ENCODE data around the gene KCTD21. TPM values are rescaled to one million over a fixed set of nuclear protein-coding genes. Genes with fewer than 3 reads are reported as not detected.

KCTD21 gene
- total RNA-seq, 1 donor from 2014 or later: 10.4 TPM

DNA sequence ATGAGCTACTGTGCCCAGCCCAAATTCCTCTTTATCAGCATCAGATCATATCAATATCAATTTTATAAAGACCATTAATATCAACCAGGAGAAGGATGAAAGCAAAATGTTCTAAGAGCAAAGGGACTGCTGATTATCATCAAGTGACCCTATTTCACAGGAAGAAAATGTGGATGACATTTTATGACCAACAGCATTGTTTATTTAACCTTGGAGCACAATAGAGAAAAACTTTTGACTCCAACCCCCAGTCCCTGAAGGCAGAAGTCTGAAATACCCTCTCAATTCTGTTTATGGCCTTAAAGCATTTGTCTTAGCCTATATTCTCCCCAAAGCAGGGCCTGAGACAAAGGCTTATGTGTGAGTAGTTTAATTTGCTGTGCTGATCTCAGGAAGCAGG, 37.7 kb downstream of the KCTD21 start:
- DNase-seq (no peak), ATAC-seq (no peak)
- intact Hi-C loops (cut with DNase I): no loop called here
- Histone ChIP-seq H3K4me1 (no peaks in the 10 kb centered on the region), H3K9me3 (no peaks in the 10 kb centered on the region), H3K4me3 (no peak overlapping the region), H3K27me3 (ENCODE audit: low read depth) (no peaks in the 10 kb centered on the region), H3K27ac (no peak overlapping the region), H3K36me3 (no peaks in the 10 kb centered on the region)
- TF ChIP-seq, protein P1, sequence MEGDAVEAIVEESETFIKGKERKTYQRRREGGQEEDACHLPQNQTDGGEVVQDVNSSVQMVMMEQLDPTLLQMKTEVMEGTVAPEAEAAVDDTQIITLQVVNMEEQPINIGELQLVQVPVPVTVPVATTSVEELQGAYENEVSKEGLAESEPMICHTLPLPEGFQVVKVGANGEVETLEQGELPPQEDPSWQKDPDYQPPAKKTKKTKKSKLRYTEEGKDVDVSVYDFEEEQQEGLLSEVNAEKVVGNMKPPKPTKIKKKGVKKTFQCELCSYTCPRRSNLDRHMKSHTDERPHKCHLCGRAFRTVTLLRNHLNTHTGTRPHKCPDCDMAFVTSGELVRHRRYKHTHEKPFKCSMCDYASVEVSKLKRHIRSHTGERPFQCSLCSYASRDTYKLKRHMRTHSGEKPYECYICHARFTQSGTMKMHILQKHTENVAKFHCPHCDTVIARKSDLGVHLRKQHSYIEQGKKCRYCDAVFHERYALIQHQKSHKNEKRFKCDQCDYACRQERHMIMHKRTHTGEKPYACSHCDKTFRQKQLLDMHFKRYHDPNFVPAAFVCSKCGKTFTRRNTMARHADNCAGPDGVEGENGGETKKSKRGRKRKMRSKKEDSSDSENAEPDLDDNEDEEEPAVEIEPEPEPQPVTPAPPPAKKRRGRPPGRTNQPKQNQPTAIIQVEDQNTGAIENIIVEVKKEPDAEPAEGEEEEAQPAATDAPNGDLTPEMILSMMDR (IDR thresholded peaks at IDR 0.05): no peak

DNA sequence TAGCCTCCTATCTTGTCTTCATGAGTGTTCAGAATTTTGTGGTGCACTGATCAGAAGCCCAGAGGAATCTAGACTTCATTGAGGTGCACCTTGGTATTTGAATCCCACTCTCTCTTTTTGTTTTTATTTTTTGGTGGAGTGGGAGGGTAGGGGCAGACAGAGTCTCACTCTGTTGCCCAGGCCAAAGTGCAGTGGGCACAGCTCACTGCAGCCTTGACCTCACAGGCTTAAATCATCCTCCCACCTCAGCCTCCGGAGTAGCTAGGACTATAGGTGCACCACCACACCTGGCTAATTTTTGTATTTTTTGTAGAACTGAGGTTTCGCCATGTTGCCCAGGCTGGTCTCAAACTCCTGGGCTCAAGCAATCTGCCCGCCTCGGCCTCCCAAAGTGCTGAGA, 38.1 kb downstream of the KCTD21 start:
- ATAC-seq: no peak
- Histone ChIP-seq H3K4me3 (no peak overlapping the region), H3K4me1 (no peaks in the 10 kb centered on the region), H3K9me3 (no peaks in the 10 kb centered on the region), H3K36me3 (no peaks in the 10 kb centered on the region), H3K27ac (no peak overlapping the region), H3K27me3 (ENCODE audit: low read depth) (no peaks in the 10 kb centered on the region)
- DNase-seq: no peak
- TF ChIP-seq, protein P1 (IDR thresholded peaks at IDR 0.05): no peak
- intact Hi-C loops (cut with DNase I): no loop called here

DNA sequence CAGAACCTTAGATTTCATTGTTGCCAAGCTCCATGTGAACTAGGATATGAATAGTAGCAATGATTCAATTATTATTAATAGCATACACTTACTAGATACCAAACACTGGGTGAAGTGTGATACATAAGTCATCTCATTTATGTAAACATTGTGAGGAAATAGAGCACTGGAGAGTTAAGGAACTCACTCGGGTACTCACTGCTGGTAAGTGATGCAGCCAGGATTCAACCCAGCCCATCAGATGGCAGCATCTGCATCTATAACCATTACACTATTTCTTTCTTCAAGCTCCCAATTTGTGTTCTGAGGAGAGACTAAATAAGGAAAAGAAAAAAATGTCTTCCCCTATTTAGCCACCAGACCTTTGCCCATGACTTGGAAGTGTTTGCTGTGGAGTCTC, 38.8 kb downstream of the KCTD21 start:
- intact Hi-C loops (cut with DNase I): no loop called here
- Histone ChIP-seq H3K4me1 (no peaks in the 10 kb centered on the region), H3K36me3 (no peaks in the 10 kb centered on the region), H3K9me3 (no peaks in the 10 kb centered on the region), H3K4me3 (no peak overlapping the region), H3K27me3 (ENCODE audit: low read depth) (no peaks in the 10 kb centered on the region), H3K27ac (no peak overlapping the region)
- no peak for DNase-seq
- TF ChIP-seq, protein P1 (IDR thresholded peaks at IDR 0.05): no peak
- ATAC-seq: no peak

DNA sequence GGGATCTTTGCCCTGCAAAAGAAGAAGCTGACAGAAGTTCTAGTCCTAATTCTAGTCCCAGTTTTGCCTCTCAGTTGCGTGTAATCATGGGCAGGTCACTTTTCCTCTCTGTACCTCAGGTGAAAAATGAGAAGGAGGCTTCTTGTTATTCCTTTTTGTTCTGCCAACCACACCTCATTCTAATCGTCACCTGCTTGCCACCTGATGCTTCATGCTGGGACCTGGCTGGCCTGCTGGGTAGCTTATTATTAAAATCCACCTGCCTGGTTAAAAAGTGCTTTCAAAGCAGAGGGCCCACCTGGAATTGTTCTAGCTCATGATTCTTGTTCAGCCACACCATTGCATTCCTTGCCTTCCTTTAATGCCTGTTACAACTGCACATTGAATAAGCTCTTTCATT, 40.6 kb downstream of the KCTD21 start:
- Histone ChIP-seq H3K36me3 (no peaks in the 10 kb centered on the region), H3K4me1 (no peaks in the 10 kb centered on the region), H3K9me3 (no peaks in the 10 kb centered on the region), H3K27me3 (ENCODE audit: low read depth) (no peaks in the 10 kb centered on the region), H3K27ac (no peak overlapping the region), H3K4me3 (no peak overlapping the region)
- ATAC-seq: no peak
- intact Hi-C loops (cut with DNase I): no loop called here
- TF ChIP-seq, protein P1 (IDR thresholded peaks at IDR 0.05): no peak
- no peak for DNase-seq

DNA sequence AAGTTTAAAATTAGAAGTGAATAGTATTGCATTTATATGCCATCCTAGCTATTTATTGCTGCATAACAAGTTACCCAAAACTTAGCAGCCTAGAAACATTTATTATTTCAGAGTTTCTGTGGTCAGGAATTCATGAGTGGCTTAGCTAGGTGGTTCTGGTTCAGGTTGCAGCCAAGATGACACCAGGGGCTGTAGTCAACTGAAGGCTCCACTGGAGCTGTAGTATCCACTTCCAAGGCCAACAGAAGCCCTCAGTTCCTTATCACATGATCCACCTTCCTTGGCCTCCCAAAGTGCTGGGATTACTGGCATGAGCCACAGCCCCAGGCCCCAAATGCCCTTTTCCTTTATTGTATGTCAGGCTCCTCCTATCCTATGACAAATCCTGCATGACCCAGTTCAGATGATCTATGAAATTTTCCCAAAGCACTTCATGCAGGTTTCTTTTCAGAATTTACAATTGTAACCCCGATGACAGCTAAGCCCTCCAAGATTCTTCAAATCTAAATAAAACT, 42.9 kb downstream of the KCTD21 start:
- H3K9me3 ChIP-seq: no peaks in the 10 kb centered on the region
- no peak overlapping the region for H3K27ac ChIP-seq
- H3K4me3 ChIP-seq: no peak overlapping the region
- intact Hi-C loops (cut with DNase I): no loop called here
- H3K36me3 ChIP-seq: no peaks in the 10 kb centered on the region
- no peaks in the 10 kb centered on the region for H3K27me3 ChIP-seq (ENCODE audit: low read depth)
- no peak for DNase-seq
- ATAC-seq: no peak
- TF ChIP-seq, protein P1 (IDR thresholded peaks at IDR 0.05): no peak
- peaks cover 4% of the 10 kb centered on the region for H3K4me1 ChIP-seq
